ENCODE data around the gene MLLT6. TPM values are rescaled to one million over a fixed set of nuclear protein-coding genes. Genes with fewer than 3 reads are reported as not detected.

MLLT6 gene
- total and polyA plus RNA-seq, 10 of the 15 experiments (the other 5 are each of a cell fraction or from before 2014, with no cell fraction given): 4.8 to 105 (median 36.3) TPM

DNA sequence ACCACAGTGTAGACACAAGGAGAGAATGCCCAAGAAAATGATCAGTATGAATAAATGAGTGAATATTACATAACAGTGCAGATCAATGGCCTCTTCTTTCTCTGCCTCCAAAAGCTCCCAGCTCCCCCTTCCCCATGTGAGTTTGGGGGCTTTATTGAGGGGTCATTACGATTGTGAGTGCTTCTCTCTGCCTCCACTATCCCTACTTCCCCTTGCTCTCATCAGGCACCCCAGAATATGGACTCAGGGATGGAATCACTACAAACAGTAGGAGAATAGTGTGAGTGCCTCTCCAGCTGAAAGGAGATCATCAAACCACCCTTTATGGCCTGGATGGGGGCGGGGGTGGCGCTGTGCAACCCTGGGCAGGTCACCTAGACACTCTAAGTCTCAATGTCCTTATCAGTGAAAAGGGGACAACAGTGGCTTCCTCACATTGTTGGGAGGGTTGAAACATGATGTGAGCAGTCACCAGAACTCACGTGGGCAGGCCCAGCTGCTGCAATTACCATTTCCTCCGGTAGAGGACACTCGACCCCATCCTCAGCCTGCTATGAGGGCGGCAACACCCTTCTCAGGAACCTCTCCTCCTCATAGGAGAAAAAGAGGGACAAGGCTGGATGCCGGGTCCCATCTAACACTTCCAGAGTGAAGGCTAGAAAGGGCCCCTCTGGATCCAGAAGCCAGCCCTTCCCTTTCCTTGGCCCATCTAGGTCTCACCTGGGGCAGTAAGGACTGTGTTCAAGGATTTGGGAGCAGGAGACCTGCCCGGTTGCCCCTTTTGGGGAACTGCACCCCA is 28.2 kb upstream of the MLLT6 start:
- intact Hi-C loops (cut with micrococcal nuclease; ENCODE audit: unreplicated experiment): loop anchor here (1.0 to 10.0 kb wide), 5 partner anchors 24 to 322 kb away; partner anchors contain the start of gene SOCS7
- RAD21 ChIA-PET (ENCODE audit: unreplicated experiment): interaction anchor here (0.8 to 4.1 kb wide), 22 partner anchors 8 to 477 kb away, joined by 3 to 66 read pairs (median 4); partner anchors contain the start of genes CISD3 and MLLT6
- peaks cover 4% of the 10 kb centered on the region; the same call in 1 of the 2 replicates for H4K20me1 ChIP-seq (ENCODE audit: control insufficient read depth, insufficient read depth)
- peaks cover 30% of the 10 kb centered on the region for H3K4me1 ChIP-seq (ENCODE audit: control insufficient read depth, insufficient read depth, low read length)
- H3K27me3 ChIP-seq (replicated peaks in 1 of 2; ENCODE audit: control insufficient read depth in 2 of 2, insufficient read depth in 2 of 2, low read length in 1 of 2): peaks cover 6 to 7% of the 10 kb centered on the region in 2 experiments; a peak in 2 of 4 replicates
- no peaks in the 10 kb centered on the region for H3K9me3 ChIP-seq (replicated peaks; ENCODE audit: control insufficient read depth, insufficient read depth, low read length)
- FAIRE-seq: no peak
- in situ Hi-C loops (cut with MboI): loop anchor here (5.0 kb wide), 1 partner anchor 55 kb away; the partner anchor contains the start of gene CISD3
- POLR2A ChIA-PET: interaction anchor here (0.9 to 3.3 kb wide), 7 partner anchors 24 to 54 kb away, joined by 3 to 19 read pairs (median 5); partner anchors contain the start of gene CISD3
- peak overlapping the region; percentile 94 for H2AFZ ChIP-seq (ENCODE audit: control insufficient read depth, low read depth, low read length)
- H3K36me3 ChIP-seq (ENCODE audit: control insufficient read depth in 2 of 2, insufficient read depth in 2 of 2, low read length in 1 of 2): no peaks in the 10 kb centered on the region
- SMC1A ChIA-PET (ENCODE audit: uncharacterized antibody, unreplicated experiment): interaction anchor here (0.6 to 4.5 kb wide), 24 partner anchors 10 to 177 kb away, joined by 3 to 50 read pairs (median 4); partner anchors contain the start of genes CISD3, MLLT6 and PSMB3
- peak; percentile 82 for DNase-seq (ENCODE audit: low read depth, low spot score)
- no peak overlapping the region for H3K27ac ChIP-seq (ENCODE audit: control insufficient read depth, insufficient read depth)
- H3K79me2 ChIP-seq (ENCODE audit: control insufficient read depth, insufficient read depth, low read length): peaks cover 2% of the 10 kb centered on the region; the same call in 1 of the 2 replicates
- H3K4me2 ChIP-seq (ENCODE audit: control insufficient read depth, insufficient read depth): peak overlapping the region; percentile 11; the same call in 1 of the 2 replicates
- peak; percentile 76 for ATAC-seq
- BruUV-seq (replicated peaks): no TSS peak
- no peak overlapping the region for H3K4me3 ChIP-seq
- peak overlapping the region; percentile 25; the same call in 1 of the 2 replicates for H3K9ac ChIP-seq (ENCODE audit: control insufficient read depth, insufficient read depth, low read length)
- CTCF ChIA-PET: interaction anchor here (0.7 to 9.0 kb wide), 29 partner anchors 9 to 476 kb away, joined by 3 to 170 read pairs (median 6); partner anchors contain the start of genes CISD3, MLLT6 and PSMB3
- WGBS (ENCODE audit: insufficient coverage, insufficient replicate concordance, low lambda C conversion rate, missing lambda C conversion rate): 3% methylated on average over 9 of the region's 9 CpGs
- TF ChIP-seq EED (IDR thresholded peaks at IDR 0.05; ENCODE audit: low read depth) (peak; percentile 82), IKZF1 (conservative IDR thresholded peaks at IDR 0.05) (peak; percentile 84), SMARCA5 (IDR thresholded peaks at IDR 0.05) (peak; percentile 67), ZNF384 (IDR thresholded peaks at IDR 0.05; ENCODE audit: borderline replicate concordance, low read depth, low read length) (no peak), TCF3 (IDR thresholded peaks at IDR 0.05; ENCODE audit: borderline replicate concordance, insufficient read depth, low read depth, low read length) (no peak), MXI1 (IDR thresholded peaks at IDR 0.05; ENCODE audit: low read depth, low read length) (peak; percentile 82), NFYB (IDR thresholded peaks at IDR 0.05; ENCODE audit: insufficient read depth, low read depth, low read length) (no peak), SMAD1 (IDR thresholded peaks at IDR 0.05; ENCODE audit: low read depth, partially characterized antibody) (no peak), MTA2 (IDR thresholded peaks at IDR 0.05; ENCODE audit: low read depth) (peak; percentile 37; the same call in 1 of the 2 replicates)
- TF ChIP-seq, protein P1, sequence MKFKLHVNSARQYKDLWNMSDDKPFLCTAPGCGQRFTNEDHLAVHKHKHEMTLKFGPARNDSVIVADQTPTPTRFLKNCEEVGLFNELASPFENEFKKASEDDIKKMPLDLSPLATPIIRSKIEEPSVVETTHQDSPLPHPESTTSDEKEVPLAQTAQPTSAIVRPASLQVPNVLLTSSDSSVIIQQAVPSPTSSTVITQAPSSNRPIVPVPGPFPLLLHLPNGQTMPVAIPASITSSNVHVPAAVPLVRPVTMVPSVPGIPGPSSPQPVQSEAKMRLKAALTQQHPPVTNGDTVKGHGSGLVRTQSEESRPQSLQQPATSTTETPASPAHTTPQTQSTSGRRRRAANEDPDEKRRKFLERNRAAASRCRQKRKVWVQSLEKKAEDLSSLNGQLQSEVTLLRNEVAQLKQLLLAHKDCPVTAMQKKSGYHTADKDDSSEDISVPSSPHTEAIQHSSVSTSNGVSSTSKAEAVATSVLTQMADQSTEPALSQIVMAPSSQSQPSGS (IDR thresholded peaks at IDR 0.05; ENCODE audit: low read length): no peak
- TF ChIP-seq, protein P2, sequence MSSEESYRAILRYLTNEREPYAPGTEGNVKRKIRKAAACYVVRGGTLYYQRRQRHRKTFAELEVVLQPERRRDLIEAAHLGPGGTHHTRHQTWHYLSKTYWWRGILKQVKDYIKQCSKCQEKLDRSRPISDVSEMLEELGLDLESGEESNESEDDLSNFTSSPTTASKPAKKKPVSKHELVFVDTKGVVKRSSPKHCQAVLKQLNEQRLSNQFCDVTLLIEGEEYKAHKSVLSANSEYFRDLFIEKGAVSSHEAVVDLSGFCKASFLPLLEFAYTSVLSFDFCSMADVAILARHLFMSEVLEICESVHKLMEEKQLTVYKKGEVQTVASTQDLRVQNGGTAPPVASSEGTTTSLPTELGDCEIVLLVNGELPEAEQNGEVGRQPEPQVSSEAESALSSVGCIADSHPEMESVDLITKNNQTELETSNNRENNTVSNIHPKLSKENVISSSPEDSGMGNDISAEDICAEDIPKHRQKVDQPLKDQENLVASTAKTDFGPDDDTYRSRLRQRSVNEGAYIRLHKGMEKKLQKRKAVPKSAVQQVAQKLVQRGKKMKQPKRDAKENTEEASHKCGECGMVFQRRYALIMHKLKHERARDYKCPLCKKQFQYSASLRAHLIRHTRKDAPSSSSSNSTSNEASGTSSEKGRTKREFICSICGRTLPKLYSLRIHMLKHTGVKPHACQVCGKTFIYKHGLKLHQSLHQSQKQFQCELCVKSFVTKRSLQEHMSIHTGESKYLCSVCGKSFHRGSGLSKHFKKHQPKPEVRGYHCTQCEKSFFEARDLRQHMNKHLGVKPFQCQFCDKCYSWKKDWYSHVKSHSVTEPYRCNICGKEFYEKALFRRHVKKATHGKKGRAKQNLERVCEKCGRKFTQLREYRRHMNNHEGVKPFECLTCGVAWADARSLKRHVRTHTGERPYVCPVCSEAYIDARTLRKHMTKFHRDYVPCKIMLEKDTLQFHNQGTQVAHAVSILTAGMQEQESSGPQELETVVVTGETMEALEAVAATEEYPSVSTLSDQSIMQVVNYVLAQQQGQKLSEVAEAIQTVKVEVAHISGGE (CRISPR knock-in tag; IDR thresholded peaks at IDR 0.05): no peak
- TF ChIP-seq, protein P3, sequence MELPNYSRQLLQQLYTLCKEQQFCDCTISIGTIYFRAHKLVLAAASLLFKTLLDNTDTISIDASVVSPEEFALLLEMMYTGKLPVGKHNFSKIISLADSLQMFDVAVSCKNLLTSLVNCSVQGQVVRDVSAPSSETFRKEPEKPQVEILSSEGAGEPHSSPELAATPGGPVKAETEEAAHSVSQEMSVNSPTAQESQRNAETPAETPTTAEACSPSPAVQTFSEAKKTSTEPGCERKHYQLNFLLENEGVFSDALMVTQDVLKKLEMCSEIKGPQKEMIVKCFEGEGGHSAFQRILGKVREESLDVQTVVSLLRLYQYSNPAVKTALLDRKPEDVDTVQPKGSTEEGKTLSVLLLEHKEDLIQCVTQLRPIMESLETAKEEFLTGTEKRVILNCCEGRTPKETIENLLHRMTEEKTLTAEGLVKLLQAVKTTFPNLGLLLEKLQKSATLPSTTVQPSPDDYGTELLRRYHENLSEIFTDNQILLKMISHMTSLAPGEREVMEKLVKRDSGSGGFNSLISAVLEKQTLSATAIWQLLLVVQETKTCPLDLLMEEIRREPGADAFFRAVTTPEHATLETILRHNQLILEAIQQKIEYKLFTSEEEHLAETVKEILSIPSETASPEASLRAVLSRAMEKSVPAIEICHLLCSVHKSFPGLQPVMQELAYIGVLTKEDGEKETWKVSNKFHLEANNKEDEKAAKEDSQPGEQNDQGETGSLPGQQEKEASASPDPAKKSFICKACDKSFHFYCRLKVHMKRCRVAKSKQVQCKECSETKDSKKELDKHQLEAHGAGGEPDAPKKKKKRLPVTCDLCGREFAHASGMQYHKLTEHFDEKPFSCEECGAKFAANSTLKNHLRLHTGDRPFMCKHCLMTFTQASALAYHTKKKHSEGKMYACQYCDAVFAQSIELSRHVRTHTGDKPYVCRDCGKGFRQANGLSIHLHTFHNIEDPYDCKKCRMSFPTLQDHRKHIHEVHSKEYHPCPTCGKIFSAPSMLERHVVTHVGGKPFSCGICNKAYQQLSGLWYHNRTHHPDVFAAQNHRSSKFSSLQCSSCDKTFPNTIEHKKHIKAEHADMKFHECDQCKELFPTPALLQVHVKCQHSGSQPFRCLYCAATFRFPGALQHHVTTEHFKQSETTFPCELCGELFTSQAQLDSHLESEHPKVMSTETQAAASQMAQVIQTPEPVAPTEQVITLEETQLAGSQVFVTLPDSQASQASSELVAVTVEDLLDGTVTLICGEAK (IDR thresholded peaks at IDR 0.05; ENCODE audit: borderline replicate concordance): no peak
